IPS-NIHi7 (cell line): ENCODE results near the gene MDFI.
"Not testable (repeated sequence)": the region's sequence is repeated elsewhere in the genome, so short reads cannot be mapped to it uniquely, and the experiment has no call there.

Experiments
- DNase-seq: peaks from one replicate; pipeline ENCODE4 v3.0.0; 2012; ENCODE audit warnings: mixed read lengths; ENCODE audit errors: extremely low spot score

Gene MDFI

DNA sequence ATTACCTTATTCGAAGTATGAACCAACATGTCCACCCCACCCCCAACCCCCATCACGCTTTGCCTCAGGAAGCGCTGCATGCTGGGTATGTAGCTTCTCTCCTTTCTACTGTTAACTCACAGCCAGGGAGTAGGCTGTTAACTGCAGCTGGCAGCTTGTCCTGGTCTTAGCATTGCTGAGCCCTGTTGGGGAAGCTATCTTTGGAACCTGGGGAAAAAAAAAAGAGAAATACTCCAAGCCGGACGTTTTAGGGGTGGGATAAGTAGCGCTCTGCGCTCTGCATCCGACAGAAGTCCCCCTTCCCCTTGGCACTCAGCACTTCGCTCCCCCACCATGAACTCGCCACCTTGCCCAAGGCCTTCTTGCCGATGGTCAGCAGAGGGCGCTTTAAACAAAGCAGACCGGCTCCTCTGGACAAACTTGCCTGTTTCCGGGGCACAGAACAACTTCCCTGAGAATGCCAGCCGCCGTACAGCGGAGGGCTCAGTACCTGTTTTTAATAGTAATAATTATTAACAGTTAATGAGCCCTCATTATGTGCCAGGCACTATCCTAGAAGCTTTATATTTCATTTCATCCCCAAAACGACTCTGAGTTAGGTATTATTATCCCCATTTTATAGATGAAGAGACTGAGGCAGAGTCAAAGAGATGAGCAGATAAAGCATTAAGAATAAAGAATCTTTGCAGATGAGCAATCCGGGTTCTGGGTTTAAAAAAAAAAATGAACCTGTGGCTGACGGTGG lies 35.2 kb upstream of the MDFI start:
- peak; percentile 87 for DNase-seq

DNA sequence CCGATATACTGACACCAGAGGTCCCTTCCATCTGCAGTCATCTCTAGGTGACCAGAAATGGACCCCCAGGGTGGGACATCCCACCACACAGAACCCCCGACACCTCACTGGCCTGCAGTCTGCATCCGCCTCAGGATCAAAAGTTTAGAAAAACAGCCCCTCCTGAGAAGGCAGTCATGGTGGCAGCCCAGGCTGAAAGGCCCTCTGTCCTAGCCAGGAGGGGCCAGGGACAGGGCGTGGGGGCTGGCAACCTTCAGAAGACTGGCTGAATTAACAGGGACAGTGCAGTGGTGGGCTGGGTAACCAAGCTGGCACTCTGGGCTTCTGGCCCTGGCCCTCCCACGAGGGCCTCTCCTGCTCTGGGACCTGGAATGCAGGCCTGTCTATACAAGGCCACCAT lies 34.3 kb upstream of the MDFI start:
- no peak for DNase-seq

DNA sequence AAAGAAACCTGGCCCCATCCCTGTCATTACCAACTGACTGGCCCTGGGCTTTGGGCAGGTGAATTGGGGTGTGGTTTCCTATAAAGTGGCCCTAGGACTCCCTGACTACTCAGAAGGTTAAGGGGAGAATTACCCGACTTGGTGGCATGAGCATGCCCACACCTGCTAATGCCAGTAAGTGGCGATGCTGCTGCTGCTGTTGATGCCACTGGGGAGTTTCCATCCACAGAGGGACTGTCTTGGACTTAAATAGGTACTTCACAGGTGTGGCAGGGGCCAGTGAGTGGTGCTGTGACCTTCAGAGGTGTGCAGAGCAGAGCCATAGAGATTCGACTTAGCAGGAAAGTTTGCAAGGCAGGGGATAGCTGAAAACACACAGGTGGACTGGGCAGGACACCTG lies 32.6 kb upstream of the MDFI start:
- no peak for DNase-seq

DNA sequence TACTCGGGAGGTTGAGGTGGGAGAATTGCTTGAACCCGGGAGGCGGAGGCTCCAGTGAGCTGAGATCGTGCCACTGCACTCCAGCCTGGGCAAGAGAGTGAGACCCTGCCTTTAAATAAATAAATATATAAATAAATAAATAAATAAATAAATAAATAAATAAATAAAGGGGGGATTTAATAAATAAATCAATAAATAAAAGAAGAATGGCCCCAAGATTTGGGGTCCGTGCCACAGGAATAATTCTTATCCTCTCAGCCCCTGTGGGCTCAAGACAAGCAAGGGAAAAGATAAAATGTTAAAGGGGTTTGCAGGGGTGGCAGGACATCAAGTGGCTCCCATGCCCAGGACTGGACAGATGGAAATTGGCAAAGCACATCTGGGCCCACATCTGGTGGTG lies 31.2 kb upstream of the MDFI start:
- DNase-seq = no peak

DNA sequence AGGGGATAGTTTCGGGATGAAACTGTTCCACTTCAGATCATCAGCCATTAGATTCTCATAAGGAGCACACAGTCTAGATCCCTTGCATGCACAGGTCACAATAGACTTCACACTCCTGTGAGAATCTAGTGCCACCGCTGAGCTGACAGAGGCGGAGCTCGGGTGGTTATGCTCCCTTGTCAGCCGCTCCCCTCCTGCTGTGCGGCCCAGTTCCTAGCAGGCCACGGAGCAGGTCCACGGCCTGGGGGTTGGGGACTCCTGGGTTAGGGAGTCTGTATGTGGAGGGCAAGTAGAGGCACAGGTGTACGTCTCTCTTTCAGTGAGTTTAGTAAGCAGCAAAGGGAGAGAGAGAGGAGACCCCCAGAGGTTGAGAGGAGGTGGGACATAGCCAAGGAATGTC lies 30.5 kb upstream of the MDFI start:
- no peak for DNase-seq

DNA sequence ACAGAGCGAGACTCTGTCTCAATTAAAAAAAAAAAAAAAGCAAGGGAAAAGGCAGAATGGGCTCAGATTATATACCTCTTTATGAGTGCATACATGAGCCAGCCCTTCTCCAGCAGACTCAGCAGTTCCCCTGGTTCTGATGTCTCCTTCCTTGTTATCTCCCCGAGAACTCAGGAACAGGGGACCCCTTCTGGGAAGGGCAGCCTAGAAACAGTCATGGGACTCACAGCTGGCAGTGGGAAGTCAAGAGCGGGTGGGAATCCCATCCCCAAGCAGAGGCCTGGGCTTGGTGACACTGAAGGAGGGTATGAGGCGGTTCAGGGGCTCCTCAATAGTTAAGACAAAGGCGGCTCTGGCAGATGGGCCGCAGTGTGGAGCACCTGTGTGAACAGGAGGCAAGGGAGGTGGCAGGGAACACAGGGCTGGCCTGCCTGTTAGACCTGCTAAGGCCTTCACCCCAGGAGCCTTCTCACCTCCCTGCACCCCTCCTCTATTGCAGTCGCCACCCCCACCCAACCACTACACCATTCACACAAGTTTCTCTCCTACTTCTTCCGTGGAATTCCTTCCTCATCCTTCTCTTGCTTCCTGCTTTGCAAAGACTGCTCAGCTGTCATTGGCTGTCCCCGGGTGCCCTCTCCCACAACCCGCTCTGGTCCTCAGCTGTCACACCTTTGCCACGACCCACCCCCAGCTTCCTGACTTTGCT lies 29.7 kb upstream of the MDFI start:
- no peak for DNase-seq

DNA sequence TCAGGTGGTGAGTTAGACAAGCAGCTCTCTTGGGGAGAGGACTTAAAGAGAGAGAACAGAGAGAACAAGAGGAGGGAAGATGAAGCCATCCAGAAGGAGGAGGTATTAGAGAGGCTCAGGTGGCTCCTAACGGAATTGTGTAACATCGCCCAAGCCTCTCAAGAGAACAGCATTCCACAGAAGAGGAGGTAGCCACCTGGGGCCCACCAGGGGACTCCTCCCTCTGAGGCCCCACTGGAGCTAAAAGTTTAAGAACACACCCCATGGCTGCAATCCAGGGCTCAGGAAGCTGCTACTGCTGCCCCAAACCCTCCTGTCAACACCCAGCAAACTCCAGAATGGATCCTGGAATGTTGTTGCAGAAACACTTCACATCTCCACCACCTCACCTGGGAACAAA lies 23.6 kb upstream of the MDFI start:
- DNase-seq = no peak

DNA sequence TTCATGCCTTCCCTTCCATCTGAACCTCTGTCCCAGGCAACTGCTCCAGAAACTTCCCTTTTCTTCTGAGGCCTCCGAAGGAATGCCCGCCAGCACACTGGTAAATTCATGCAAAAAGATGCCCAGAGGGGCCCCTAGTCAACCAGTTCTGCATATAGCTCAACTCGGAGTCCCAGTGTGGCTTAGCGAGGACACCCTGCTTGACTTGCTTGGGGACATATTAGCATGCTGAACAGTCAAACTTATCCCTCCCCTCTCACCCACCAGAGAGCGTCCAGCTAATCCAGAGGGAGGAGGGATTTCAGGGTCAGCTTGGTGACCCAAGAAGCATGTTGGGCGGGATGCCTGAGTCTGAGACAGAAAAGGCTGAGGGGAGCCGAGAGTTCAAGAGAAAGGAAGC lies 23.0 kb upstream of the MDFI start:
- DNase-seq = no peak

DNA sequence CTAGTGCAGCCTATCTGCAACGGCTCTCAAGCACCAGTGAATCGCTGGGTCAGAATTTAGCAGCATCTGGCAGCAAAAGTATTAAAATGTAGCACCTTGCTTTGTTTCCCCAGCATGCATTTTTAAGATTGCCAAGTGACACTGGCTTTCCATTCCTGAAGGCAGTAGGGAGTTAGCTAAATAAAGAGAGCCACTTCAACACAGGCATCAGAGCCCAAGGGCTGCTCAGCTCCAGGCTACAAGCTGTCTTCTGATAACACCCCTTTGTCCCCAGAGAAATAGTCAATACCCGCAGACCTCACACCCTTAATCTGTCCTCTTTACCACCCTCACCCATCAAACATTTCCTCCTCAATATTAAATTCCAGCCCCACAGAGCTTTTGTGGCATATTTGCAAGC lies 19.7 kb upstream of the MDFI start:
- DNase-seq = no peak

DNA sequence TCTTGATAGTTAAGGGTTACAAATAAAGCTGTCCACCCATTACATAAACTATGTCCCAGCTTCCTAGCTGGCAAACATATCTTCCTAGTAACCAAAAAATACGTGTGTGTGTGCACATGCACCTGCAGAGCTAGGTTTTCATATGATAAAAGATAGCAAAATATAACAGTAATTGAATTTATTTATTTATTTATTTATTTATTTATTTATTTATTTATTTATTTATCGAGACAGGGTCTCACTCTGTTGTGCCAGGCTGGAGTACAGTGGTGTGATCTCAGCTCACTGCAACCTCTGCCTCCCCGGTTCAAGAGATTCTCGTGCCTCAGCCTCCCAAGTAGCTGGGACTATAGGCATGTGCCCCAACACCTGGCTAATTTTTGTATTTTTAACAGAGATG lies 19.1 kb upstream of the MDFI start:
- not testable (repeated sequence) for DNase-seq

DNA sequence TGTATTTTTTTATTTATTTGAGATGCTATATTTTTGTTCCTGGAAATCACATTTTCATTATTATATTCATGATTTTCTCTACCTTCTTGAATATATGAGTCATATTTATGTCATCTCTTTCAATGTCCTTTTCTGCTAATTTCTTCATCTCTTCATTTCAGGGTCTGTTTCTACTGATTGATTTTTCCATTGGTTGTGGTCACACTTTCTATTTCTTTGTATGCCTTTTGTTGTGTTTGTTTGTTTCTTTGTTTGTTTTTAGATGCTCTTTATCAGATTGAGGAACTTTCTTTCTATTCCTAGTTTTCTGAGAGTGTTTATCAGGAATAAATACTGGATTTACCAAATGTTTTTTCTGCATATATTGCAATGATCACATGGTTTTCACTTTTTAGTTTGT lies 16.9 kb upstream of the MDFI start:
- no peak for DNase-seq

DNA sequence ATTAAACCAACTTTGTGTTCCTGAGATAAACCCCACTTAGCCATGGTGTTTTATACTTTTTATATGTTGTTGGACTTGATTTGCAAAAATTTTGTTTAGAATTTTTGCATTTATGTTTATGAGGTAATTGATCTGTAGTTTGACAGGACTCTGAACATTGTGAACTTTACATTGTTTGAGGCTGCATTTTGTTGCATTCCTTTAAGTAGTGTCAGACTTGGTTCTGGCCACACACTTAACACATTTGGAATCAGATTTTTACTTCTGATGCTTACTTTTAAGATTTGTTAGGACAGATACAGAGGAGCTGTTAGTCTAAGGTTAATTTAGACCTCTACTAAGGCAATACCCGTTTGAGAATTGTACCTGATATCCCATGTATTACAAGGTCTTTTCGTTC lies 16.5 kb upstream of the MDFI start:
- no peak for DNase-seq

DNA sequence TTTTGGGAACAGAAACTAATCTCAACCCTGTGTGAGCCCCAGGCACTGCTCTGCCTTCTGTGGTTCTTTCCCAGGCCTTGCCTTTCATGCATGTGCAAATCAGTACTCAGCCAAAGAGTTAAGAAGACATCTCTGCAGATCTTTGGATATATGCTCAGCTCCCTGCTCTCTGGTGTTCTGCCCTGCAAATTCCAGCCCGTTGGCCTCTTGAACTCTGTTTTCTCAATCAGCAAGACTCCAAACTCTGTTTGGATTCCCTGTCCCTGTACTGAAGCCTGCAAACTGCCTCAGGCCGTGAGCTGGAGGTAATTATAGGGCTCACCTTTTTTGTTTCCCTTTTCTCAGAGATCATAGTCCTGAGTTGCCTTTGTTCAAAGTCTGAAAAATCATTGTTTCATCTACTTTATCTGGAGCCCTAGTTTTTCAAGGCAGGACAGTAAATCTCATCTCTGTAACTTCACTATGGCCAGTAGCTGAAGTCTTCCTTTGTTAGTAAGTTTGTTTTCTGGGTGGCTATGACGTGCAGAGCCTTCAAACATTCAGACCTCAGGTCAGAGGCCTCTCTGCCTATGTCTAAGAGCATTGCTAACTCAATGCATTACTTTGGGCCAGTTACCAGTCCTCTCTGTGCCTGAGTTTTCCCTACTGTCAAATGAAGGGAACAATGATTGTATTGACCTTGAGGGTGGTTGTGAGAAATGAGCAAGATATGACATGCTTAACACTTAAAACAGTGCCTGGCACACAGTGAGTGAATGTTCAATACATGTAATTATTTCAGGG lies 15.9 kb upstream of the MDFI start:
- no peak for DNase-seq

DNA sequence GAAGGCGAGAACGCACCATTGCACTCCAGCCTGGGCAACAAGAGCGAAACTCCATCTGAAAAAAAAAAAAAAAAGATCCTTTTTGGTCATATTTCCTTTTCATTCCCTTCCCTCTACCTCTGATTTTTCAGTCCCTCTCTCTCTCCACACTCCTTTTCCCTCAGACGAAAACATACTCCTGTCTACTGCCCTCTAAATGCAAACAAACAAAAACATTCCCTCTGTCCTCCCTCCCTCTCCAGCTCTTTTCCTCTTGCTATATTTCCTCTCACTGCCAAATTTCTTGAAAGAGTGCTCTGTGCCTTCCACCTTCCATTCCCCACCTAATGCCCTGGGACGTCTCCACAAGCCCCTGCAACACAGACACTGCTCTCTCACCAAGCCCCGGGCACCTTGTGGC lies 14.9 kb upstream of the MDFI start:
- DNase-seq = no peak

DNA sequence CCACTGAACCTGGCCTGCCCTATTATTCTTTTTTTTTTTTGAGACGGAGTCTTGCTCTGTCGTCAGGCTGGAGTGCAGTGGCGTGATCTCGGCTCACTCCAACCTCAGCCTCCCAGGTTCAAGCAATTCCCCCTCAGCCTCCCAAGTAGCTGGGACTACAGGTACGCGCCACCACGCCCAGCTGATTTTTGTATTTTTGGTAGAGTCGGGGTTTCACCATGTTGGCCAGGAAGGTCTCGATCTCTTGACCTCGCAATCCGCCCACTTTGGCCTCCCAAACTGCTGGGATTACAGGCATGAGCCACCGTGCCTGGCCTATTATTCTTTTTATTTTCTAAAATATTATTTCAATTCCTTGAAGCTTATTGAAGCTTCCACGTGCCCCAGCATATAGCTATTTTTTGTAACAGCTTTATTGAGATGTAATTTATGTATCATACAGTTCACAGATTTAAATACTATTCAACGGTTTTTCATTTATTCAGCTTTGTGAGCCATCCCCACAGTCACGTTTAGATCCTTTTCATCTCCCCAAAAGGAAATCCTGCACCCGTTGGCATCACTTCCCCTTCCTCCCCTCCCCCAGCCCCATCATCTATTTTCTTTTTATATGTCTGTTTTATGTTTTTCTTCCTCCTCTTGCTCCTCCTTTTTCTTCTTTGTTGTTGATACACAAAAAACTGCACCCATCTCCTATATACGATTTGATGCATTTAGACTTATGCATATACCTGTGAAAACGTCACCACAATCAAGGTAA lies 13.5 kb upstream of the MDFI start:
- no peak for DNase-seq

DNA sequence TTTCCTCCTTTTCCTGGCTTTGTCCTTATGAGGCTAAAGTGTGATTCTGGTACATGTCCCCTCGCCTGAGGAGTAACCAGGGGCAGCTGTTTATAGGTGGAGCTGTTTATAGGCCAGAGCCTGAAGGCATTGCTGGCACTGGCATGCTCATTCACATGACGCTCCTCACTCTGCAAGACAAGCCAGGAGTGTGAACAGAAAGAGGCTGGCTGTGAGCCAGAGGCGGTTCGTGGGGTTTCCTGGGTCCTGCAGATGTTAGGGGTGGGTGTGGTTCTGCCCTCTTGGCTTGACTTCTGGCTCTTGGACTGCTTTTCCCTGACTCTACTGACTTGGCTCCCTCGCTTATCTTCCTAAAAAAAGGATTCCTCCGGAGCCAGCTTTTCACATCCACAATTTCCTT lies 12.8 kb upstream of the MDFI start:
- DNase-seq = no peak

DNA sequence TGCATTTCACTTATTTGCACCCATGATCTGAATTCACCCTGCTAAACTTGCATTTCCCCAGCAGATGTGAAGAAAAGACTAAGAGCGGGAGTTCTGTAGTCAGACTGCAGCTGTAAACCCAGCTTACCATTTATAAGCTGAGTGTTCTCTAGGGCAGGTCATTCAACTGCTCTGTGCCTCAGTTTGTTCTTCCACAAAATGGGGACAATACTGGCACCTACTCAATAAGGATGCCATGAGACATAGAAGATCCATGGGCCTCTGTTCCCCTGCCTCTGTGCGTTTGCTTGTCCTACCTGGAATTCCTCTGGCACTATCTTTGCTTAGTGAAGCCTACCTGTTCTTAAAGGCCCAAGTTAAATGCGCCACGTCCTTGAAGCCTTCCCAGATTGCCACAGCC lies 12.2 kb upstream of the MDFI start:
- no peak for DNase-seq

DNA sequence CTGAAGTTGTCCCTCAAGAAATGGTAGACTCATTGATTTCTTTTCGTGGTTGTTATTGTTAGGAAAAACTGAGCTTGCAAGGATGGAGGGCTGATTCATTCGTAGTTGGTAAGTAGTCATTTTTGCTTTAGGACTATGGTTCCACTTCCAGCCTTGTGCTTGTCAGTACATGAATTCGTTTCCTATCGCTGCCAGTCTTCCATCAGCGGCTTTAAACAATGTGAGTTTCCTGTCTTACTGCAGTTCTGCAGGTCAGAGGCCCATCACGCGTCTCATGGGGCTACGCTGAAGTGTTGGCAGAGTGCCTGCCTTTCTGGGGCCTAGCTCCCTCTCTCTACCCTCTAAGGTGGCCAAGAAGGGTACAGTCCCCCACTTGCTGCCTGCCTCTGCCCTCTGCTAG lies 11.4 kb upstream of the MDFI start:
- no peak for DNase-seq

DNA sequence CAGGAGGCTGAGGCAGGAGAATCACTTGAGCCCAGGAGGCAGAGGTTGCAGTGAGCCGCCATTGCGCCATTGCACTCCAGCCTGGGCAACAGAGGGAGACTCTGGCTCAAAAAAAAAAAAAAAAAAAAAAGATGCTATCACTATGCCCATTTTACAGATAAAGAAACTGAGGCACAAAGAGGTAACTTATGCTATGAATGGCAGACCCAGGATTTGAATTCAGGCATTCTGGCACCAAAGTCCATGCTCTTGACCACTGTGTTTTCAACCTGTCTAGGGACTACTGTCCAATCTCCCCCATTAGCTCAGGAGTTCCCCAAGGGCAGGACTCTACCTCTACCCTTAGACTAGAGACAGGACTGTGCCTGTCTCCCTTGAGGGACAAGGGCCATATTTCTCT lies 9.1 kb upstream of the MDFI start:
- DNase-seq = no peak

DNA sequence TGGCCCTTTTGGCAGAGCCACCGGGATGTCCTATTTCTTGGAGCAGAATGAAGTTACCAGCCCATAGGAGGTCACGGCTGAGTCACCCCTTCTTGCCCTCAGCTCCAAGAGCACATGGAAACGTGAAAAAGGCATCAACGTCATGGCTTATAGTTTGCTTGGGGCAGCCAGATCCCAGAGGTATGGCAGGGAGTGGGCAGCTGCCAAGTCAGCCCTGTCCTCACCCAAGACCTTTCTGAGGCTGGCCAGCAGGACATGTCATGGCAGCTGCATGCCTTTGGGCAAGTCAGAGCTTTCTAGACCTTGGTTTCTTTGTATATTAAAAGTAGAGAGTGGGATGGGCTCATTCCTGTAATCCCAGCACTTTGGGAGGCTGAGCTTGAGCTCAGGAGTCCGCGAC lies 8.2 kb upstream of the MDFI start:
- no peak for DNase-seq

DNA sequence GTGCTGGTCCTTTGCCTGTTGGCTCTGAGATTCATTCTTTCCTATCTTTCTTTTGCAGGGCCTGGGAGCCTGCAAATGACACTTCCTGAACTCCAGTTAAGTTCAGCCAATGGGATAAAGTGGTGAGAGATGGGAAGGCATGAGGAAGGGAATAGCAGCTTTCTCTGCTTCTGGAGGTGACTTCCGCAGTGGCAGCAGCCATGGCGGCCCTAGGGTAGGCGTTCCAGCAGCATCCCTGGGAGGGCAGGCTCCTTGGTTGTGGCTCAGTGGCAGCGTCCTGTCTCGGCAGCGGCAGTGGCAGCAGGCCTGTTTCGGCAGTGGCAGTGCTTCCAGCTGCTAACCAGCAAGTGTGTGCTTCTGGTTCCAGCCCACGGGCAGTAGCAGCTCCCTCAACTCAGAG lies 7.3 kb upstream of the MDFI start:
- no peak for DNase-seq

DNA sequence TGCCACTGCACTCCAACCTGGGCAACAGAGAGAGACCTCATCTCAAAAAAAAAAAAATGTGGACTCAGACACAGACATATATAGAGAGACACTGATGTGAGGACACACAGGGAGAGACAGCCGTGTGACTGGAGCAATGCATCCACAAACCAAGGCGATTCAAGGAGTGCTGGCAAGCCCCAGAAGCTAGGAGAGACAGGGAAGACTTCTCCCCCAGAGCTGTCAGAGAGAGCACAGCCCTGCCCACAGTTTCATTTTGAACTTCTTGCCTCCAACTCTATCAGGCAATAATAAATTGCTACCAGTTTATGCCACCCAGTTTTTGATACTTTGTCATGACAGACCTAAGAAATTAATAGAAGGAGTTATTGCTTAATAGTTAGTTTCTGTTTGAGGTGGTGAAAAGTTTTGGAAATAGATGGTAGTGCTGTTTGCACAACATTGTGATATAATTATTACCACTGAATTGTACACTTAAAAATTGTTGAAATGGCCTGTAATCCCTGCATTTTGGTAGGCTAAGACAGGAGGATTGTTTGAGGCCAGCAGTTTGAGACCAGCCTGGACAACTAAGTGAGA lies 5.1 kb upstream of the MDFI start:
- DNase-seq = no peak
